Kidney (tissue), 14 donors: ENCODE results near the gene PLXNC1. TPM values are rescaled to one million over a fixed set of nuclear protein-coding genes. Genes with fewer than 3 reads are reported as not detected.

Source experiments
- DNase-seq, 5 donors: peaks; one replicate each; pipeline ENCODE4 v3.0.0-alpha.2; 2013 to 2020
- FAIRE-seq: peaks from 2 replicates; lab custom pipeline; 2012; peaks lifted over from hg19 to GRCh38; lab: Jason Lieb, UNC
- H3K27ac ChIP-seq, 2 donors: one replicate each; pipeline ENCODE4 v1.7.0; 2013; ENCODE audit warnings: low read depth in 2 of 2, low read length in 2 of 2, inconsistent platforms in 1 of 2
- H3K27me3 ChIP-seq: one replicate; pipeline ENCODE4 v1.7.1; 2013; ENCODE audit warnings: low read length, inconsistent platforms; ENCODE audit not compliant: control insufficient read depth, insufficient read depth
- H3K36me3 ChIP-seq, 3 donors: one replicate each; pipeline versions ENCODE4 v1.7.0 to v1.7.1; 2013; ENCODE audit warnings: low read length in 3 of 3, control low read depth in 1 of 3, inconsistent platforms in 1 of 3; ENCODE audit not compliant: insufficient read depth in 3 of 3, control insufficient read depth in 2 of 3
- H3K4me1 ChIP-seq, 3 donors: one replicate each; pipeline versions ENCODE4 v1.7.0 to v1.7.1; 2013; ENCODE audit warnings: low read length in 3 of 3, inconsistent platforms in 1 of 3, low read depth in 1 of 3; ENCODE audit not compliant: control insufficient read depth in 2 of 3, insufficient read depth in 2 of 3
- H3K4me3 ChIP-seq, 3 donors: one replicate each; pipeline versions ENCODE4 v1.7.0 to v1.8.1; 2013; ENCODE audit warnings: low read length in 3 of 3, control low read depth in 1 of 3, inconsistent platforms in 1 of 3
- H3K9ac ChIP-seq, 3 donors: one replicate each; pipeline versions ENCODE4 v1.7.0 to v1.7.1; 2013; ENCODE audit warnings: low read length in 3 of 3, control low read depth in 1 of 3, inconsistent platforms in 1 of 3
- H3K9me3 ChIP-seq, 3 donors: one replicate each; pipeline versions ENCODE4 v1.7.0 to v1.7.1; 2013; ENCODE audit warnings: low read length in 3 of 3, control low read depth in 1 of 3, inconsistent platforms in 1 of 3; ENCODE audit not compliant: control insufficient read depth in 2 of 3, insufficient read depth in 1 of 3
- CTCF ChIP-seq: IDR thresholded peaks from 3 replicates; pipeline ENCODE4 v1.5.1; 2012; ENCODE audit warnings: mild to moderate bottlenecking, moderate library complexity, borderline replicate concordance; ENCODE audit not compliant: insufficient read depth; ENCODE audit errors: extremely low read depth
- intact Hi-C: fragments of 100-400 bp; cut with DNase I; formaldehyde crosslinking; loops from one replicate; pipeline ENCODE4 v1.11.1; 2022
- polyA plus RNA-seq: library from polyadenylated mRNA; stranded (reverse); fragments of 350-450 nt; fragmentation: Illumina TruSeq; extraction: RNeasy Lipid Tissue Mini Kit (QIAGEN cat#74804); gene quantifications from one replicate; pipeline ENCODE4 v1.2.3, GENCODE V29; 2014; ENCODE audit warnings: low read depth, low replicate concordance; ENCODE audit not compliant: insufficient read depth
- total RNA-seq: library from RNA; stranded (reverse); fragmentation: NEBNext Ultra II Directional; extraction: Animal tissue kit (Norgen Biotek cat#: 25700); gene quantifications from one replicate; pipeline ENCODE4 v1.2.1, GENCODE V29; 2021
- donor health status: control.
- donor health status: control.
- donor health status: control.
- donor health status: control.
- donor health status: control.
- donor health status: DM: yes; HTN: yes; CAD: no.
- donor health status: Normal renal cell carcinoma (clear cell type).

Gene PLXNC1
- total and polyA plus RNA-seq, 2 donors from 2014 or later, result 1.8 to 11.6 TPM

- Histone ChIP-seq H3K36me3 (no peaks in the 10 kb centered on the region), H3K4me3 (no peak overlapping the region), H3K27ac (no peak overlapping the region), H3K27me3 (peaks cover 2% of the 10 kb centered on the region), H3K9ac (no peak overlapping the region), H3K4me1 (peaks cover 0 to 6% (median 6%) of the 10 kb centered on the region in 3 donors), H3K9me3 (no peaks in the 10 kb centered on the region)
- no peak for TF ChIP-seq CTCF
- intact Hi-C loops, result no loop called here
- FAIRE-seq (no peak), DNase-seq (no peak)
Observed at GRCh38 chr12:94146166-94146936, 2.0 kb upstream of the PLXNC1 start.

GRCh38 chr12:94147387-94147990, 888 bp upstream of the PLXNC1 start:
- DNase-seq (no peak), FAIRE-seq (no peak)
- intact Hi-C loops, result no loop called here
- Histone ChIP-seq H3K36me3 (no peaks in the 10 kb centered on the region), H3K4me1 (peaks cover 1 to 9% (median 6%) of the 10 kb centered on the region in 3 donors), H3K9me3 (no peaks in the 10 kb centered on the region), H3K27me3 (peaks cover 4% of the 10 kb centered on the region), H3K27ac (no peak overlapping the region), H3K4me3 (no peak overlapping the region), H3K9ac (no peak overlapping the region)
- TF ChIP-seq CTCF, result no peak

- H3K27ac ChIP-seq, result no peak overlapping the region
- H3K4me1 ChIP-seq, result peaks cover 2 to 11% (median 6%) of the 10 kb centered on the region in 3 donors
- DNase-seq (no peak), FAIRE-seq (no peak)
- H3K4me3 ChIP-seq, result peak overlapping the region in 2 of 3 donors; percentile 30 to 48
- intact Hi-C loops, result no loop called here
- no peaks in the 10 kb centered on the region for H3K36me3 ChIP-seq
- H3K9me3 ChIP-seq, result no peaks in the 10 kb centered on the region
- no peak overlapping the region for H3K9ac ChIP-seq
- no peak for TF ChIP-seq CTCF
- peaks cover 4% of the 10 kb centered on the region for H3K27me3 ChIP-seq
Observed at GRCh38 chr12:94148739-94149118, 352 bp downstream of the PLXNC1 start.
